Mesodermal cell (in vitro differentiated cells): Measurements from ENCODE around the gene SLC35D3. TPM values are rescaled to one million over a fixed set of nuclear protein-coding genes. Genes with fewer than 3 reads are reported as not detected.
"Not testable (repeated sequence)": the region's sequence is repeated elsewhere in the genome, so short reads cannot be mapped to it uniquely, and the experiment has no call there.

Source experiments
- H3K27ac ChIP-seq: 2 replicates; pipeline ENCODE4 v1.7.0; 2013; ENCODE audit warnings: mild to moderate bottlenecking, low read depth, low read length, moderate library complexity; ENCODE audit not compliant: severe bottlenecking
- H3K36me3 ChIP-seq: 2 replicates; pipeline ENCODE4 v1.7.1; 2013; ENCODE audit warnings: mild to moderate bottlenecking, low read length, moderate library complexity; ENCODE audit not compliant: control insufficient read depth, insufficient read depth
- H3K4me1 ChIP-seq: one replicate; pipeline ENCODE4 v1.7.1; 2013; ENCODE audit warnings: mild to moderate bottlenecking, low read length; ENCODE audit not compliant: insufficient read depth, control insufficient read depth, poor library complexity, severe bottlenecking
- H3K4me3 ChIP-seq: 2 replicates; pipeline ENCODE4 v1.7.0; 2013; ENCODE audit warnings: low read length, control low read depth, mild to moderate bottlenecking; ENCODE audit not compliant: insufficient read depth, poor library complexity, severe bottlenecking; ENCODE audit errors: extremely low read depth
- H3K9me3 ChIP-seq: 2 replicates; pipeline ENCODE4 v1.7.1; 2013; ENCODE audit warnings: mild to moderate bottlenecking, low read length, moderate library complexity; ENCODE audit not compliant: control insufficient read depth
- WGBS, 2 experiments: methylation state at CpG; one replicate each; pipeline ENCODE4 v1.1.5; 2013; ENCODE audit warnings: missing lambda C conversion rate in 2 of 2; ENCODE audit not compliant: insufficient coverage in 2 of 2; 5-methylcytosine and 5-hydroxymethylcytosine counted together
- polyA plus RNA-seq, 2 experiments: library from polyadenylated mRNA; stranded (reverse); fragments of 50-300 nt; gene quantifications; one replicate each; pipeline ENCODE4 v1.2.3, GENCODE V29; 2013

SLC35D3 gene
- polyA plus RNA-seq (2013, experiment 1 of 2): 0.48 TPM
- polyA plus RNA-seq (2013, experiment 2 of 2): 0.51 TPM

DNA sequence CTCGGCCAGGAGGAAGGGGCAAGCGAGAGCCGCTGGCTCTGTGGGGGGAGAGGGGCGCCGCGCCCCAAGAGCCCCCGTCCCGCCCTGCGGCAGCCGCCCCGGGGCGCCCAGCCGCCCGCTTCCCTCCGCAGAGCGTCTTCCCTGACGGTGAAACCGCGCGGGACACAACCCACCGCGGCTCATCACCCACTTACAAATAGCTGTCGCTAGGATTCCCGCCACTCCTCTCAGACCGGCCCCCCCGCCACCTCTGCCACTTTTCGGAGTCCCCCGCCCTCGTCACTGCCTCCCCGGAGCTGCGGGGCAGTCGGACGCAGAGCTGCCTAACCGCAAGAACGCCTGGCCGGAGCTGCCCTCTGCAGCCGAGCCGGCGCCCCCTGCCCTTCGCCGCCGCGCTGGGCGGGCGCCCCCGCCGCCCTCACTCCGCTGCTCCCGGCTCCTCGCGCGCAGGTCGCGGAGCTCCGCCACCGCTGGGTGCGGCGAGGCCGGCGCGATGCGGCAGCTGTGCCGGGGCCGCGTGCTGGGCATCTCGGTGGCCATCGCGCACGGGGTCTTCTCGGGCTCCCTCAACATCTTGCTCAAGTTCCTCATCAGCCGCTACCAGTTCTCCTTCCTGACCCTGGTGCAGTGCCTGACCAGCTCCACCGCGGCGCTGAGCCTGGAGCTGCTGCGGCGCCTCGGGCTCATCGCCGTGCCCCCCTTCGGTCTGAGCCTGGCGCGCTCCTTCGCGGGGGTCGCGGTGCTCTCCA lies at the start of gene SLC35D3:
Gene SLC35D3 (plus strand): TSS at position 366 of the 749 bp plus-strand sequence. CDS start 128 bp downstream, at position 494.
- Histone ChIP-seq H3K27ac (no peak within 1 kb of the TSS), H3K4me3 (peak within 1 kb of the TSS; percentile 50), H3K4me1 (no peaks in the 10 kb centered on the region), H3K9me3 (no peaks in the 10 kb centered on the region), H3K36me3 (no peaks in the 10 kb centered on the region)
- WGBS, 2 experiments: 0 to 1% methylated on average over 60 to 61 of the region's 86 CpGs

DNA sequence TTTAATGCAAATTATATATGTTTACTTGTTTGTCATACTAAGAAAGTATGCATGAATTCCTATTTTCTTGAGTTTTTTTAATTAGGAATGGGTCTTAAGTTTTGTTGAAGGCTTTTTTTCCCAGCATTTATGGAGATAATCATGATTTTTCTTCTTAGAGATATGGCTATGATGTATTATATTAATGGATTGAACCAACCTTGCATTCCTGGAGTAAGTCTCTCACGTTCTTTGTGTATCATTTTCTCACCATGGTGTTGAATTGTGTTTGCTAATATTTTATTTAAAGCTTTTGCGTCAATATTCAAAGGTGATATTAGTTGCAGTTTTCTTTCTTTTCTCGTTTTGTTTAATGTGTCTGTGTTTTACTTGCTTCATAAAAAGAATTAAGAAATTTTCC lies 48.4 kb upstream of the SLC35D3 start:
- Histone ChIP-seq H3K4me1 (no peaks in the 10 kb centered on the region), H3K4me3 (no peak overlapping the region), H3K36me3 (peaks cover 3% of the 10 kb centered on the region), H3K27ac (no peak overlapping the region), H3K9me3 (peaks cover 21% of the 10 kb centered on the region)
- WGBS, 2 experiments: no CpG with 5 or more reads among the region's 3 CpGs

- not testable (repeated sequence) for H3K27ac ChIP-seq, H3K36me3 ChIP-seq, H3K4me3 ChIP-seq, H3K4me1 ChIP-seq
- H3K9me3 ChIP-seq: peaks cover 21% of the 10 kb centered on the region
- WGBS, 2 experiments: 100% methylated on average over 1 of the region's 4 CpGs; no CpG with 5 or more reads in 1 of the 2 experiments
Measured at GRCh38 chr6:136876469-136876868, 45.6 kb upstream of the SLC35D3 start.

- H3K36me3 ChIP-seq: no peaks in the 10 kb centered on the region
- no peaks in the 10 kb centered on the region for H3K9me3 ChIP-seq
- no peak overlapping the region for H3K4me3 ChIP-seq
- H3K27ac ChIP-seq: no peak overlapping the region
- 100% methylated on average over 1 of the region's 4 CpGs; no CpG with 5 or more reads in 1 of the 2 experiments for WGBS, 2 experiments
- peaks cover 8% of the 10 kb centered on the region for H3K4me1 ChIP-seq
Measured at GRCh38 chr6:136880748-136881460, 41.2 kb upstream of the SLC35D3 start.

GRCh38 chr6:136886091-136886490 lies 36.0 kb upstream of the SLC35D3 start:
- 86 to 90% methylated on average over 1 to 2 of the region's 3 CpGs for WGBS, 2 experiments
- no peak overlapping the region for H3K27ac ChIP-seq

GRCh38 chr6:136887953-136888352 lies 34.1 kb upstream of the SLC35D3 start:
- Histone ChIP-seq H3K4me1 (peaks cover 10% of the 10 kb centered on the region), H3K9me3 (no peaks in the 10 kb centered on the region), H3K27ac (peak overlapping the region; percentile 34), H3K4me3 (no peak overlapping the region), H3K36me3 (no peaks in the 10 kb centered on the region)
- WGBS, 2 experiments: no CpG with 5 or more reads among the region's 1 CpG

More at GRCh38 chr6:136886091-136886490, 36.0 kb upstream of the SLC35D3 start:
- peaks cover 10% of the 10 kb centered on the region for H3K4me1 ChIP-seq
- no peak overlapping the region for H3K4me3 ChIP-seq
- H3K36me3 ChIP-seq: no peaks in the 10 kb centered on the region
- H3K9me3 ChIP-seq: no peaks in the 10 kb centered on the region

DNA sequence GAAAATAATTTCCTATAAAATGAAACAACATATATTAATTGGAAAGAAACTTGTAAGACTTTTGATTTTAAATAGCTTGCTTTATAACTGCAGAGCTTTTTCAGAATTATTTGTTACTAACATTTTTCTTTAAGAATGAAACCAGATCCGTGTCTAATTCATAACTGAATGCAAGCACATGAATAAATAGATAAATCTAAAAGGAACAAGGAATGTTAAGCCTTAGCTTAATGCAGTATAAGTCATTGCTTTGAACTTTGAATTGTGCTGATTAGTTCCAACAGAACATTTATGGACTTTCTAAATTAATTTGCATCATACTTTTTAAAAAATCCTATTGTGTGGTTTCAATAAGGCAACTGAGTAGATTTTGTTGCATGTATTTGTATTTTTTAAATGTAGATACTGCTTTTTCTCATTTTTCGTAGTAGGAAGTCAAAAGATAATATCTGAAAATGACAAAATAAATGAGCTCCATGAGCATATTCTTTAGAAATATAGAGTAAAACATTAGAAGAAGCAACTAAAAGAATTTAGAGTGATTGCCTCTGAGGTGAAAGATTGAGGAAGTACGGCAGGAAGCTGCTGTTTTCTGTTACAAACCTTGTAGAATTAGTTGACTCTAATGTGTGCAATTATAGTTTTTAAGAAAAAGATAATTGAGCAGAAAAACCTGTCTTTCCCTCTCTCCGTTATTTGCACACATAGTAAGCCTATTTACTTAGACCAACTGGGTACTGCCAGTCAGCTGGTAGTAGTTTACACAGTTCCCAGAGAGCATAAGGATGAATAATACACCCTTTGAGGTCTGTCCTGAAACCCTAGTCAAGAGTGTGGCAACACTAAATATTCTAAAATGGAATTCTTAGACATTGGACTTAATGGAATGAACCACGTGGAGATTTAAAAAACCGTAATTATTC lies 32.6 kb upstream of the SLC35D3 start:
- 83% methylated on average over 1 of the region's 6 CpGs; no CpG with 5 or more reads in 1 of the 2 experiments for WGBS, 2 experiments
- Histone ChIP-seq H3K4me3 (no peak overlapping the region), H3K27ac (peak overlapping the region; percentile 48), H3K36me3 (no peaks in the 10 kb centered on the region), H3K4me1 (peaks cover 10% of the 10 kb centered on the region), H3K9me3 (no peaks in the 10 kb centered on the region)

DNA sequence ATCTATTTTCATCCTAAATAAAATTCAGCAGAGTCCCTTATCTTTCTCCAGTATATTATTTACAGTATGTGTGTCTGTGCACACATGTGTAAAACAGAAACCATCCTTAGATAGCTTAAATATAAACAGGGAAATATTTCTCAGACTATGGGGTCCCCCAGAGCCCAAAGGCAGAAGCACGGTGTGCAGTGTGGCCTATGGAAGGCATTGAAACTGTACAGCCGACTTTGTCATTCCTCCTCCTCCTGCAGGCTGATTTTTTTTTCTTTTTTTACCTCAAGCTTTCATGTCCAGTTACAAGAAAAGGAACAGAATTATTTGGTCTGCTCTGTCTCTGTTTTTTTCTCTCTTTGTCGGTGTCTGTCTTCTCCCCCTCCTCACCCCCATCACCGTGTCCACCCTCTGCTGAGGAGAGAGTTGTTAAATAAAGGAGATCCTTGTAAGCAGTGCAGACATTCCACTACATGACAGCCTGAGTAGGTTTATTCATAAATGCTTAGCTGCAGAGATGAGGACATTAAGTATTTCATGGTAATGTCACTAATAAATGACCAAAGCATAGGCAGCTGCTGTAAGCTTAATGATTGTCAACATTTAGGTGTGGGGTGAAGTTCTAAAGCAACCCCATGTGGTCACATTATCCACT lies 31.8 kb upstream of the SLC35D3 start:
- H3K27ac ChIP-seq: peak overlapping the region; percentile 48
- H3K4me1 ChIP-seq: peaks cover 10% of the 10 kb centered on the region
- WGBS, 2 experiments: 93 to 94% methylated on average over 2 of the region's 4 CpGs
- H3K36me3 ChIP-seq: no peaks in the 10 kb centered on the region
- no peaks in the 10 kb centered on the region for H3K9me3 ChIP-seq
- H3K4me3 ChIP-seq: no peak overlapping the region

DNA sequence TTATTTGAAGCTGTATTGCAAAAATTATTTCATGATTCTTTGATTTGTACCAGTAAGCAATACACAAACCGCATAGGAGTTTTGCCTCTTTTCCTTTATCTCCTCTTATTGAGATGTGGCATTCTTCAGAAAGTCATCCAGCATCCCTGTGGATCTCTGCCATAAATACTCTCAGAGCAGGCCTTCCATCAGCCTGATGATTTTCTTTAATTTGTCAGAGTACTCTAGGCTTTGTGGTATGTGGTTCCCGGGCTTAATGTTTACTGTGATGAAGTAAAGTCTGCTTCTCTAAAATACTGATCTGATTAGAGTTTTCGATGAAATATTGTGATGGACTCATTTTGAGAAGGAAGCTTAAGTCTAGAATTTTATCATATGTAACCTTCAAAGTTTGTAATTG lies 31.1 kb upstream of the SLC35D3 start:
- H3K27ac ChIP-seq: no peak overlapping the region
- no peak overlapping the region for H3K4me3 ChIP-seq
- no peaks in the 10 kb centered on the region for H3K36me3 ChIP-seq
- H3K9me3 ChIP-seq: no peaks in the 10 kb centered on the region
- WGBS, 2 experiments: 100% methylated on average over 1 of the region's 3 CpGs; no CpG with 5 or more reads in 1 of the 2 experiments
- peaks cover 10% of the 10 kb centered on the region for H3K4me1 ChIP-seq

DNA sequence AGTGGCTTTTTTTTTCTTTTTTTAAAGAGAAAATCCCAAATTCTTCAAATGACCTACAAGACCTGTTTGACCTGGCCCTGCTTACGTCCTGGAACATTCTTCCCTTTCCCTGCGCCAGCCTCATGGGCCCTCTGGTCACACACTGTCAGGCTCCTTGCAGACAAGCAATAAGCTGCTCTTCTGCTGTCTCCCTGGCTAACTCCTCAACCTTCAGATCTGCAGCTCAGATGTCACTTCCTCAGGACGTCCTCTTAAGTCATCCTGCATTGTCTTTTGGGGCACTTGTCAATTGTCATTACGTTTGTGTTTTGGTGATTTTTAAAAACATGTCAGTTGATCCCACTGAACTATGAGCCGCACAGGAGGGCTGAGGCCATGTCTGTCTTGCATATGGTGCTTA lies 28.9 kb upstream of the SLC35D3 start:
- H3K9me3 ChIP-seq: no peaks in the 10 kb centered on the region
- H3K27ac ChIP-seq: no peak overlapping the region
- no peak overlapping the region for H3K4me3 ChIP-seq
- WGBS, 2 experiments: 76 to 80% methylated on average over 3 to 5 of the region's 5 CpGs
- no peaks in the 10 kb centered on the region for H3K36me3 ChIP-seq
- H3K4me1 ChIP-seq: peaks cover 7% of the 10 kb centered on the region
